Epithelial cell of esophagus (primary cell): ENCODE data around the gene PDE2A.

Source experiments
- DNase-seq: peaks from one replicate; pipeline ENCODE4 v3.0.0; 2010; ENCODE audit warnings: low read depth
- H3K4me3 ChIP-seq: 2 replicates; pipeline ENCODE4 v1.5.1; 2011; ENCODE audit warnings: mild to moderate bottlenecking, low read length, control low read depth
- TF ChIP-seq, protein P1 (sequence below): IDR thresholded peaks from 2 replicates; pipeline ENCODE4 v1.5.1; 2011; ENCODE audit warnings: low read depth, mild to moderate bottlenecking, low read length, control low read depth, inconsistent platforms; ENCODE audit not compliant: insufficient read depth; ENCODE audit errors: missing control alignments

The PDE2A gene

DNA sequence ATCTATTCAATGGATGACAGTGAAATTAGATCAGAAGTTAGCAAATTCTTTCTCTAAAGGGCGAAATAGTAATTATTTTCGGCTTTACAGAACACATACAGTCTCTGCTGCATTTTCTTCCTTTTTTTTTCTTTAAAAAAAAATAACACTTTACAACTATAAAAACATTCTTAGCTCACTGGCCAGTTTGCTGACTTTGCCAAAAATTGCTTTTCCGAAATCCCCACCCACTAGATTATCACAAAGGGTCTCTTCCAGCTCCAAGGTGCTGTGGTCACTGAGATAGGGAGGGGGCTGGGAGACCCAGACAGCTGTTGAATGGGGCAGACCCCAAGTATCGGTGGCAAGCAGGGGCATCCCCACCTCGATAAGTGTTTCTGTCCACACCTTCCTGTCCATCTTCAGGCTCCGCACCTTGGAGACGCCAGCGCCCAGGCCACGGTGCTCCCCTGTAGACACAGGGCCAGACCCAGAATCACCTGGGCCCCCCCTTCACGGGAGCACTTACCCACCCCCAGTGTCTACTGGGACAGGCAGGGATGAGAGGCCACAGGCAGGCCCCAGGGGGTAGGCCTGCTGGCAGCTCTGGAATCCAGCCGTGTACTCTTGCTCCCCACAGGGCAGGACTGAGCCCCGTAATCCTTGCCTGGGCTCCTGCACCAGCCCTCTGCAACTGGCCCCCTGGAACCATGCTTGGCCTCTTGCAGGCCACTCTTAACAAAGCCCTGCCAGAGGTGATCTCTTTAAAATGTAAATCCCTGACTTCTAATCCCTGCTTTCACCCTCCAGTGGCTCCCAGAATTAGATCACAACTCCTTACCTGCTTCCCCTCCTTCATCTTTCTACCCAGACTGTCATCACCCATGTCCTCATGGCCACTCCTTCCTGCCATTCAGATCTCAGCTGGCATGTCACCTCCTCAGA lies 31.5 kb upstream of the PDE2A start:
- TF ChIP-seq, protein P1, sequence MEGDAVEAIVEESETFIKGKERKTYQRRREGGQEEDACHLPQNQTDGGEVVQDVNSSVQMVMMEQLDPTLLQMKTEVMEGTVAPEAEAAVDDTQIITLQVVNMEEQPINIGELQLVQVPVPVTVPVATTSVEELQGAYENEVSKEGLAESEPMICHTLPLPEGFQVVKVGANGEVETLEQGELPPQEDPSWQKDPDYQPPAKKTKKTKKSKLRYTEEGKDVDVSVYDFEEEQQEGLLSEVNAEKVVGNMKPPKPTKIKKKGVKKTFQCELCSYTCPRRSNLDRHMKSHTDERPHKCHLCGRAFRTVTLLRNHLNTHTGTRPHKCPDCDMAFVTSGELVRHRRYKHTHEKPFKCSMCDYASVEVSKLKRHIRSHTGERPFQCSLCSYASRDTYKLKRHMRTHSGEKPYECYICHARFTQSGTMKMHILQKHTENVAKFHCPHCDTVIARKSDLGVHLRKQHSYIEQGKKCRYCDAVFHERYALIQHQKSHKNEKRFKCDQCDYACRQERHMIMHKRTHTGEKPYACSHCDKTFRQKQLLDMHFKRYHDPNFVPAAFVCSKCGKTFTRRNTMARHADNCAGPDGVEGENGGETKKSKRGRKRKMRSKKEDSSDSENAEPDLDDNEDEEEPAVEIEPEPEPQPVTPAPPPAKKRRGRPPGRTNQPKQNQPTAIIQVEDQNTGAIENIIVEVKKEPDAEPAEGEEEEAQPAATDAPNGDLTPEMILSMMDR: no peak
- H3K4me3 ChIP-seq: no peak overlapping the region
- no peak for DNase-seq

DNA sequence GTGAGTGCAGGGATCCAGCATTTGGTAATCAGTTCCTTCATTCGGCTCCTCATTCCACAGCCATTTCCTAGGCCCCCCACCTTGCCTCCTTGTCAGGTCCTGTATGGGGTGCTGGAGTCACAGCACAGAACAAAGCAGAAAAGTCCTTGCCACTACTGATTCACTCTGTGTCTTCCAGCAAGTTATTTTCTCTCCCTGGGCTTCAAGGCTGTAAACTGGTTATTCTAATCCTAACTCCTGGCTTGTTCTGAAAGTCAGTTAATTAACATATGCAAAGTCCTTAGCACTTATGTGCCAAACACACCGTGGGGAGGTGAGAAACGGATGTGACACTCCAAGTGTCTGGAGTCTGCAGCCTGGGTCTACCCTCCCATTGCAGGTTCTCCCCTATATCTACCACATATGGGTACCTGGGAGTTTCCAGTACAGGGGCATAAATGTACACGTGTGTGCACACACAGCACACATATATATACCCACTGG lies 30.6 kb upstream of the PDE2A start:
- H3K4me3 ChIP-seq: no peak overlapping the region
- TF ChIP-seq, protein P1: no peak
- no peak for DNase-seq

DNA sequence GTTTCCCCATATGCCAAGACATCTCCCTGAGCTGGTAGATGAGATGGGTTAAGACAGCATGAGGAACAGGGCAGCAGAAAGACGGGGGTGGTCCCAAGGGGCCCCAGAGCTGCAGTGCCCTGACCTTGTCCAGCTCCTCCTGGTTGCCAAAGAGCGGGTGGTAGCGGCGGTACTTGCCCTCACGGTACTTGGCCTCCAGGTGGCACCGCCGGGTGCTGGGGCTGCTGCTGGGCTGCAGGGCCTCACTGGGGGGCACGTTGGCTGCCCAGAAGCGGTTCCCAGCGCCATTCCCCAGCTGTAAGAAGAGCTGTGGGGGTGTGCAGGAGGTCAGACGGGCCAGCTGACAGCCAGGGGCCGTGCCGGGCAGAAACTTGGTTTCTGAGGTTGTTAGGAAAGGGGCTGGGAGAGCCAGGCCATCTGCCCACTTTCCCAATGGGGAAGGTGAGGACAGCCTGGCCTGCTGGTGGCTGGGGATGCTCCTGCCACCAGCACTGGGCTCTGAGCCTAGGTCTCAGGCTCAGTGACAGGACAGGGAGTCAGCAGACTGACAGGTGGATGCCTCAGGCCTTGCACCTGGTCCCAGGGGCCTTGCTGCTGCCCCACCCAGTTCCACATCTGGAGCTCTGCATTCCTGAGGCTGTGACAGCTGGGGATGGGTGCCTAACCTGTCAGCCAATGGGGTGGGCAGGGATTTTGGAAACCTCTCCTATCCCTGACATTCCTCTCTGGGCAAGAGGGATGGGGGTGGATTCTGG lies 30.0 kb upstream of the PDE2A start:
- H3K4me3 ChIP-seq: no peak overlapping the region
- no peak for DNase-seq
- TF ChIP-seq, protein P1: peak; percentile 13

DNA sequence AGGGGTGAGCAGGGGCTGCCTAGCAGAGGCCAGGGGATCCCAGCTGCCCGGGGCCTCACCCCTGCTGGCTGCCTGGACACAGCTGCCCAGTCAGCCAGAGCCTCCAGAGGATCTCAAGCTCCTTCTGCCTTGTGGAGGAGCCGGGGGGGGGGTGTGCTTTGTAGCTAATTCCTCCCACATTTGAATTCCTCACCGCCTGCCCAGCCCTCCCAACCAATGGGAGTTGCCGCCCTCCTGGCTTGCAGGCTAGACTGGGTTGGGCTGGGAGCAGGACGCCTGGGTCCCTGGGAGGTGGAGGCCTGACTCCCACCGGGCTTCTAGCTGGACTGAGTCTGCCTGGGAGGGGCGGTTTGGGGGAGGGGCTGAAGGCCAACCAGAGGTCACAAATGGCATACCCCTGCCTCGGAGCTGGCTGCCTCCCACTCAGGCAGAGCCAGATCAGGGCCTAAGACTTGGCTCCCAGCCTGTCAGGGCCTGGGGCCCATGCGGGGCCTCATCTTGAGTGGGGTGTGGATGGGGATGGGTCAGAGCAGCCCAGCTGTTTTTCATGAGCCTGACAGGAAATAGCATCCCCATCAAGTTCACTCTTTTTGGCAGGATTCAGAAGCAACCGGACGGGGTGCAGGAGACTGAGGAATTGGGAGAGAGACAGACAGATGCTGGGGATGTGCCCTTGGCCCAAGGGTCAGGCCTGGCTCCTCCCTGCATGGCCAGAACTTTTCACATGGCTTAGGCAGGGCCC lies 29.2 kb upstream of the PDE2A start:
- no peak overlapping the region for H3K4me3 ChIP-seq
- TF ChIP-seq, protein P1: no peak
- no peak for DNase-seq

DNA sequence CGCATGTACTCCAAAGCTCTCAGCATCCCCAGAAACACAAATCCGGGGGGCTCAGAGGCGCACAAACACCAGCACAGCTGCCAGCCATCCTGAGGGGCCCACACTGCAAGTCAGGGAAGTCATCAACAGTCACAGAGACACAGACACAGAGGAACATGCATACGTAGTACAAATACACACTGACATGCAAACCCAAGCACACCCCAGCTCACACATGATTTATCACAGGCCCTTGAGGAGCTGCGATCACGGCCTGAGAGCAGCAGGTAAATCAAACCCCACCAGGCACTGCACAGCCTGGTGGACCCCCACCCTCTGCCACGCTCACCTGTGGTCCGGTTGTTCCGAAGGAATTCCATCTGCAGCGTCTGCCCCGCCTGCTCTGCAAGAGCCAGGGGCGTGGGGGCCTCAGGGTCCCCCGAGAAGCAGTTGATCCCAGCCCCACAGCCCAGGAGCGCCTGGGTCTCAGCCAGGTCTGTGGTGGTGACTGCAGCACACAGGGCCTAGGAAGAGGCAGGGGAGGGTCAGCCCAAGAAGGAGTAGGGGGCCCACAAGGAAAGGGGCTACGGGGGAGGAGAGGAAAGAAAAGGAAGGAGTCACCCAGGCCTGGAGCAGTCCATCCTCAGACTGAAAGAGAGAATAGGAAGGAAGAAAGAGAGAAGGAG lies 28.5 kb upstream of the PDE2A start:
- no peak for DNase-seq
- no peak overlapping the region for H3K4me3 ChIP-seq
- TF ChIP-seq, protein P1: no peak

DNA sequence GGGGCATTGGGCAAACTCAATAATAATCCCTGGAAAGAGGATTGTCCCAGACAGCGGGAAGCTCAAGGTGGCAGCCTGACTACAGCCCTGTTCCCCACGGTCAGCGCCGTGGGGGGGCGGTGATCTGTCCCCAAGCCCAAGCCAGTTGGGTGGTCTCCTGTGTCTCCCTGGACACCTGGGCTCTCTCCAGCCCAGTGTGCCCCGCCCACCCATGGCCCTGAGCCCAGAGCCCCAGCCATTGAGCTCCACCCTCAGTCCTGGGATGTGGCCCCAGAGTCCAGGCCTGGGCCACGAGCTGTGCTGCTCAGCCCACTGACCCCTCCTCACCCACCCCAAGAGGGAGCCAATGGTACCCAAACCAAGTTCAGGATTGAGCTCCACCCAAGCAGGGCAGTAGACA lies 27.9 kb upstream of the PDE2A start:
- H3K4me3 ChIP-seq: no peak overlapping the region

More for the DNA sequence above, 27.9 kb upstream of the PDE2A start:
- no peak for DNase-seq
- TF ChIP-seq, protein P1: no peak
